GM12873 (cell line): ENCODE data around the gene HCAR2.
"Not testable (repeated sequence)": the region's sequence is repeated elsewhere in the genome, so short reads cannot be mapped to it uniquely, and the experiment has no call there.

Experiments
- CTCF ChIP-seq: IDR thresholded peaks from 2 replicates; pipeline ENCODE4 v1.5.1; 2012; ENCODE audit warnings: low read depth, mild to moderate bottlenecking, moderate library complexity, low read length, control low read depth; ENCODE audit not compliant: insufficient read depth; ENCODE audit errors: missing control alignments

HCAR2 gene

GRCh38 chr12:122724641-122725243 lies 21.6 kb upstream of the HCAR2 start:
- TF ChIP-seq CTCF: no peak

- no peak for TF ChIP-seq CTCF
Measured at GRCh38 chr12:122722387-122722786, 19.2 kb upstream of the HCAR2 start.

GRCh38 chr12:122721057-122721545 lies 17.9 kb upstream of the HCAR2 start:
- TF ChIP-seq CTCF: no peak

- not testable (repeated sequence) for TF ChIP-seq CTCF
Measured at GRCh38 chr12:122716658-122717057, 13.5 kb upstream of the HCAR2 start, which contains the start of gene HCAR3. Gene HCAR3 (minus strand): TSS chr12:122716811. CDS start chr12:122716737, 74 bp downstream.

GRCh38 chr12:122691566-122691965 lies 11.6 kb downstream of the HCAR2 start:
- TF ChIP-seq CTCF: no peak

GRCh38 chr12:122688291-122688690 lies 14.9 kb downstream of the HCAR2 start:
- TF ChIP-seq CTCF: no peak

GRCh38 chr12:122687086-122687485 lies 16.1 kb downstream of the HCAR2 start:
- no peak for TF ChIP-seq CTCF

GRCh38 chr12:122686538-122686937 lies 16.6 kb downstream of the HCAR2 start:
- TF ChIP-seq CTCF: no peak
